H9 (cell line): ENCODE measurements around the gene CEP164. TPM values are rescaled to one million over a fixed set of nuclear protein-coding genes. Genes with fewer than 3 reads are reported as not detected.

Source experiments
- DNase-seq: peaks from one replicate; pipeline ENCODE4 v3.0.0-alpha.2; 2017
- H2AFZ ChIP-seq: one replicate; pipeline ENCODE4 v1.6.1; 2013; ENCODE audit warnings: mild to moderate bottlenecking, low read length, control low read depth, moderate library complexity
- H2AK5ac ChIP-seq: 2 replicates; pipeline ENCODE4 v1.6.1; 2013; ENCODE audit warnings: low read length, control low read depth, mixed read lengths; ENCODE audit not compliant: insufficient read length
- H2BK120ac ChIP-seq: one replicate; pipeline ENCODE4 v1.6.1; 2013; ENCODE audit warnings: low read depth, mild to moderate bottlenecking, low read length, control low read depth, inconsistent platforms; ENCODE audit not compliant: poor library complexity, severe bottlenecking
- H2BK12ac ChIP-seq: 2 replicates; pipeline ENCODE4 v1.6.1; 2013; ENCODE audit warnings: low read length, control low read depth, mixed read lengths, low read depth; ENCODE audit not compliant: insufficient read length
- H2BK15ac ChIP-seq: 2 replicates; pipeline ENCODE4 v1.6.1; 2013; ENCODE audit warnings: low read depth, low read length, control low read depth
- H2BK20ac ChIP-seq: one replicate; pipeline ENCODE4 v1.6.1; 2013; ENCODE audit warnings: low read depth, mild to moderate bottlenecking, low read length, control low read depth, inconsistent platforms; ENCODE audit not compliant: poor library complexity, severe bottlenecking
- H2BK5ac ChIP-seq: 2 replicates; pipeline ENCODE4 v1.6.1; 2013; ENCODE audit warnings: low read length, control low read depth, mixed read lengths; ENCODE audit not compliant: insufficient read length
- H3K14ac ChIP-seq: 2 replicates; pipeline ENCODE4 v1.6.1; 2013; ENCODE audit warnings: low read length, control low read depth; ENCODE audit not compliant: insufficient read depth
- H3K18ac ChIP-seq: 2 replicates; pipeline ENCODE4 v1.6.1; 2013; ENCODE audit warnings: low read depth, mild to moderate bottlenecking, mixed read lengths, low read length, control low read depth; ENCODE audit not compliant: insufficient read length
- H3K23ac ChIP-seq: 2 replicates; pipeline ENCODE4 v1.6.1; 2013; ENCODE audit warnings: low read length, control low read depth, mixed read lengths, low read depth; ENCODE audit not compliant: insufficient read length
- H3K23me2 ChIP-seq: 2 replicates; pipeline ENCODE4 v1.6.1; 2013; ENCODE audit warnings: low read depth, mild to moderate bottlenecking, mixed read lengths, low read length, control low read depth; ENCODE audit not compliant: insufficient read length, poor library complexity, severe bottlenecking
- H3K27ac ChIP-seq: 2 replicates; pipeline ENCODE4 v1.5.1; 2013; ENCODE audit warnings: low read length, control low read depth, mixed read lengths, low read depth; ENCODE audit not compliant: insufficient read length
- H3K27me3 ChIP-seq: 2 replicates; pipeline ENCODE4 v1.6.1; 2013; ENCODE audit warnings: low read length, control low read depth, inconsistent platforms; ENCODE audit not compliant: insufficient read depth
- H3K4ac ChIP-seq: 2 replicates; pipeline ENCODE4 v1.6.1; 2013; ENCODE audit warnings: low read depth, mild to moderate bottlenecking, control low read depth, inconsistent platforms, low read length, moderate library complexity
- H3K4me1 ChIP-seq: 2 replicates; pipeline ENCODE4 v1.6.1; 2013; ENCODE audit warnings: low read length, control low read depth, inconsistent platforms; ENCODE audit not compliant: insufficient read depth
- H3K4me2 ChIP-seq: 2 replicates; pipeline ENCODE4 v1.6.1; 2013; ENCODE audit warnings: low read length, control low read depth, mixed read lengths; ENCODE audit not compliant: insufficient read length, insufficient read depth
- H3K56ac ChIP-seq: 2 replicates; pipeline ENCODE4 v1.6.1; 2013; ENCODE audit warnings: low read depth, mild to moderate bottlenecking, mixed read lengths, low read length, control low read depth; ENCODE audit not compliant: insufficient read length
- H3K79me1 ChIP-seq: 2 replicates; pipeline ENCODE4 v1.6.1; 2013; ENCODE audit warnings: low read depth, mild to moderate bottlenecking, moderate library complexity, low read length, control low read depth, inconsistent platforms; ENCODE audit not compliant: insufficient read depth, poor library complexity, severe bottlenecking
- H3K79me2 ChIP-seq: 2 replicates; pipeline ENCODE4 v1.6.1; 2013; ENCODE audit warnings: low read length, control low read depth, inconsistent platforms; ENCODE audit not compliant: insufficient read depth
- H3K9ac ChIP-seq: 2 replicates; pipeline ENCODE4 v1.6.1; 2013; ENCODE audit warnings: low read length, control low read depth, mixed read lengths; ENCODE audit not compliant: insufficient read length; ENCODE audit errors: extremely low read depth
- H3K9me3 ChIP-seq: one replicate; pipeline ENCODE4 v1.6.1; 2013; ENCODE audit warnings: low read depth, low read length, inconsistent platforms; ENCODE audit not compliant: control insufficient read depth
- H3T11ph ChIP-seq: one replicate; pipeline ENCODE4 v1.6.1; 2013; ENCODE audit warnings: mild to moderate bottlenecking, low read length, control low read depth, inconsistent platforms
- H4K20me1 ChIP-seq: one replicate; pipeline ENCODE4 v1.6.1; 2013; ENCODE audit not compliant: control insufficient read depth, insufficient read length, insufficient read depth
- H4K5ac ChIP-seq: 2 replicates; pipeline ENCODE4 v1.6.1; 2013; ENCODE audit warnings: low read depth, mild to moderate bottlenecking, mixed read lengths, low read length, control low read depth; ENCODE audit not compliant: insufficient read length
- H4K8ac ChIP-seq: replicated peaks from 2 replicates; pipeline ENCODE4 v1.6.1; 2013; ENCODE audit warnings: low read length, control low read depth, mixed read lengths, low read depth; ENCODE audit not compliant: insufficient read length
- H4K91ac ChIP-seq: 2 replicates; pipeline ENCODE4 v1.6.1; 2013; ENCODE audit warnings: low read depth, mild to moderate bottlenecking, moderate library complexity, mixed read lengths, low read length, control low read depth; ENCODE audit not compliant: insufficient read length
- H3K27ac Mint-ChIP-seq, 3 experiments: 2 replicates in 2 of 3; 3 replicates in 1 of 3; pipeline ENCODE4 v1.8.0; 2020 to 2021; ENCODE audit warnings: mixed read lengths in 3 of 3, mild to moderate bottlenecking in 1 of 3, moderate library complexity in 1 of 3
- H3K27me3 Mint-ChIP-seq: 2 replicates; pipeline ENCODE4 v1.8.0; 2021; ENCODE audit warnings: low read depth, mild to moderate bottlenecking, moderate library complexity, mixed read lengths
- H3K36me3 Mint-ChIP-seq, 3 experiments: 2 replicates in 2 of 3; 3 replicates in 1 of 3; pipeline ENCODE4 v1.8.0; 2020 to 2021; ENCODE audit warnings: low read depth in 3 of 3, mixed read lengths in 3 of 3; ENCODE audit not compliant: insufficient read depth in 1 of 3
- H3K4me1 Mint-ChIP-seq, 2 experiments: 2 replicates each; pipeline ENCODE4 v1.8.0; 2020; ENCODE audit warnings: mixed read lengths in 2 of 2
- H3K4me3 Mint-ChIP-seq, 2 experiments: 2 replicates in 1 of 2; 3 replicates in 1 of 2; pipeline ENCODE4 v1.8.0; 2020 to 2021; ENCODE audit warnings: mild to moderate bottlenecking in 2 of 2, mixed read lengths in 2 of 2, moderate library complexity in 1 of 2
- H3K9me3 Mint-ChIP-seq, 2 experiments: 2 replicates in 1 of 2; 3 replicates in 1 of 2; pipeline ENCODE4 v1.8.0; 2020; ENCODE audit warnings: mild to moderate bottlenecking in 2 of 2, mixed read lengths in 2 of 2, moderate library complexity in 1 of 2
- CTCF ChIP-seq: fragments of 200-600 bp; sonication (generic); conservative IDR thresholded peaks from 3 replicates; pipeline ENCODE4 v1.8.0; 2021; ENCODE audit warnings: antibody characterized with exemption, mild to moderate bottlenecking
- WGBS: extraction: QIAGEN DNeasy Blood & Tissue Kit; methylation state at CpG from one replicate; pipeline ENCODE4 v1.1.7; 2013; ENCODE audit warnings: missing lambda C conversion rate, low lambda C conversion rate, mixed read lengths; ENCODE audit not compliant: insufficient read length; ENCODE audit errors: extremely low coverage; 5-methylcytosine and 5-hydroxymethylcytosine counted together
- total RNA-seq: library from RNA; stranded (reverse); gene quantifications from 2 replicates; pipeline ENCODE4 v1.2.1, GENCODE V29; 2021

The CEP164 gene
- total RNA-seq, 1 experiment from 2014 or later, result 24.9 TPM

- no peaks in the 10 kb centered on the region for H3K23me2 ChIP-seq
- WGBS, result no CpG with 5 or more reads among the region's 14 CpGs
- DNase-seq, result no peak
- no peak overlapping the region for H4K5ac ChIP-seq
- H3K56ac ChIP-seq, result no peak overlapping the region
- H3K27me3 Mint-ChIP-seq, result no peaks in the 10 kb centered on the region
- H3K27me3 ChIP-seq, result no peaks in the 10 kb centered on the region
- no peak overlapping the region for H2AK5ac ChIP-seq
- no peaks in the 10 kb centered on the region for H3K79me1 ChIP-seq
- peaks cover 19 to 20% of the 10 kb centered on the region in 2 experiments for H3K9me3 Mint-ChIP-seq
- H4K91ac ChIP-seq, result no peak overlapping the region
- H3K36me3 Mint-ChIP-seq, result peaks cover 46 to 76% (median 72%) of the 10 kb centered on the region in 3 experiments
- no peak overlapping the region for H2BK12ac ChIP-seq
- H3T11ph ChIP-seq, result no peak overlapping the region
- no peak overlapping the region for H3K27ac Mint-ChIP-seq
- H3K9ac ChIP-seq, result no peak overlapping the region
- H3K4me3 Mint-ChIP-seq, result no peak overlapping the region
- H3K27ac ChIP-seq, result no peak overlapping the region
- no peak overlapping the region for H2BK120ac ChIP-seq
- H3K4ac ChIP-seq, result no peak overlapping the region
- H2AFZ ChIP-seq, result no peak overlapping the region
- H3K23ac ChIP-seq, result no peak overlapping the region
- no peak overlapping the region; the same call in 1 of the 2 replicates for H3K14ac ChIP-seq
- no peaks in the 10 kb centered on the region for H3K4me1 ChIP-seq
- no peak for TF ChIP-seq CTCF
- H2BK5ac ChIP-seq, result no peak overlapping the region
- H3K9me3 ChIP-seq, result no peaks in the 10 kb centered on the region
- no peaks in the 10 kb centered on the region for H3K79me2 ChIP-seq
- no peak overlapping the region for H2BK20ac ChIP-seq
- H3K4me1 Mint-ChIP-seq, result no peaks in the 10 kb centered on the region
- no peak overlapping the region for H4K8ac ChIP-seq
- no peaks in the 10 kb centered on the region for H4K20me1 ChIP-seq
- no peak overlapping the region for H2BK15ac ChIP-seq
- no peak overlapping the region for H3K18ac ChIP-seq
- no peak overlapping the region for H3K4me2 ChIP-seq
These were observed 66.7 kb downstream of the CEP164 start for GRCh38 chr11:117394221-117394925.
